GM19328 (cell line): ENCODE results near the gene ALMS1.
"Not testable (repeated sequence)": the region's sequence is repeated elsewhere in the genome, so short reads cannot be mapped to it uniquely, and the experiment has no call there.

Source experiments
- ATAC-seq: cut with Tn5 transposase; IDR thresholded peaks from one replicate; pipeline ENCODE4 v1.9.1; 2021; ENCODE audit warnings: mild to moderate bottlenecking, moderate library complexity; ENCODE audit not compliant: unreplicated experiment

Gene ALMS1

DNA sequence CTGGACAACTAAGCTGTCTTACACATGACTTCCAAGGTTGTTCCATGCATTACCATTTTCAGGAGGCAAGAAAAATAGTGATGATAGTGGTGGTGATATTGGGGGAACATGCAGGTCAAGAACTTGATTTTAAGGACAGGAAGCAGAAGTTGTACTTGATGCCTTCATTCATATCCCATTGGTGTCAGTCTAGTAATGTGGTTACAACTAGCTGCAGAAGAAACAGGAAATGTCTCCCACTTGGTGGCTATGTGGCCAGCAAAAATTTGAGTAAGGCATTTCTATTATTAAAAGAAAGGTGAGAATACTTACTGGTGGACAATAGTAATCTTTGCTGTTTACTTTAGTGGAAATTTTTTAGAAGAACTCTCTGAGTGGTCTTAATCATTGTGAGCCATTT lies 103.4 kb downstream of the ALMS1 start:
- ATAC-seq: no peak

DNA sequence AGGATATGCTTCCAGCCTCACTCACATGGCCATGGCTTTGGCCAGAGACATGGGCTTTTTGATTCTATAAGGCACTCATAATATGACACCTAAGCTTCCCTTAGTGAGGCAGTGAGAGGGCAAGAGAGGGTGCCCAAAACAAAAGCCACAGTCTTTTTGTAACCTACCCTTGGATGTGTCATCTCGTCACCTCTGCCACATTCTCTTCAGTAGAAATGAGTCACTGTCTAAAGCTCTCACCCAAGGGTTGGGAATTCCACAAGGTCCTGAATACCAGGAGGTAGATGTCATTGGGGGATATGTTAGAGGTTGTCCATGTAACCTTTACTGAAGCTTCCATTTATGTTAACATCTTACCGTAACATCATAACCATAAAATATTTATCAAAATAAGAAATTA lies 108.4 kb downstream of the ALMS1 start:
- no peak for ATAC-seq

DNA sequence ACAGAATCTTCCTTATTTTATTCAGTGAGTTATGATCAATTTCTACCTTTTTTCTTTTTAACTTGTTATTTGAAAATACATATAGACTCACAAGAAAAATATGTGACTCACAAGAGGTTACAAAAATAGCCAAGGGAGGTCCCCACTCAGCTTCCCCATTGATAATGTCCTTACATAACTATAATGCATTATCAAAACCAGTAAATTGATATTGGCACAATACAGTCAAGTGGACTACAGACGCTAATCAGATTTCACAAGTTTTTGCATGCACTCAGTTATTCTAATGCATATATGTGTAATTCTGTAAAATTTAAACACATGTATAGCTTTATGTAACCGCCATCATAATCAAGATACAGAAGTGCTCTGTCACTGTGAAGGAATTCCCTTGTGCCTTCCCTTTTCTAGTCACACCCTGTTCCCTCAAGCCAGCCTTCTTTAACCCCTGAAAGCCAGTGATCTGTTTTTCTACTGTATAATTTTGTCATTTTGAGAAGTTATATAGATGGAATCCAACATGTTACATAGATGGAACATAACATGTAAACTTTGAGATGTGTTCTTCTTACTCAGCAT lies 118.4 kb downstream of the ALMS1 start:
- ATAC-seq: no peak

DNA sequence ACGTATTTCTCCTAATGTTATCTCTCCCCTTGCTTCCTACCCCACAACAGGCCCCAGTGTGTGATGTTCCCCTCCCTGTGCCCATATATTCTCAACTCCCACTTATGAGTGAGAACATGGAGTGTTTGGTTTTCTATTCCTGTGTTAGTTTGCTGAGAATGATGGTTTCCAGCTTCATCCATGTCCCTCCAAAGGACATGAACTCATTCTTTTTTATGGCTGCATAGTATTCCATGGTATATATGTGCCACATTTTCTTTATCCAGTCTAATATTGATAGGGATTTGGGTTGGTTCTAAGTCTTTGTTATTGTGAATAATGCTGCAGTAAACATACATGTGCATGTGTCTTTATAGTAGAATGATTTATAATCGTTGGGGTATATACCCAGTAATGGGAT lies 119.2 kb downstream of the ALMS1 start:
- not testable (repeated sequence) for ATAC-seq

DNA sequence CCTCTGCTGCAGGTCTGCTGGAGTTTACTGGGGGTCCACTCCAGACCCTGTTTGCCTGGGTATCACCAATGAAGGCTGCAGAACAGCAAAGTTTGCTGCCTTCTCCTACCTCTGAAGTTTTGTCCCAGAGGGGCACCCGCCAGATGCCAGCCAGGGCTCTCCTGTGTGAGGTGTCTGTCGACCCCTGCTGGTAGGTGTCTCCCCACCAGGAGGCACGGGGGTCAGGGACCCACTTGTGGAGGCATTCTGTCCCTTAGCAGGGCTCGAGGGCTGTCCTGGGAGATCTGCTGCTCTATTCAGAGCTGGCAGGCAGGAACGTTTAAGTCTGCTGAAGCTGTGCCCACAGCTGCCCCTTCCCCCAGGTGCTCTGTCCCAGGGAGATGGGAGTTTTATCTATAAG lies 124.8 kb downstream of the ALMS1 start:
- not testable (repeated sequence) for ATAC-seq

DNA sequence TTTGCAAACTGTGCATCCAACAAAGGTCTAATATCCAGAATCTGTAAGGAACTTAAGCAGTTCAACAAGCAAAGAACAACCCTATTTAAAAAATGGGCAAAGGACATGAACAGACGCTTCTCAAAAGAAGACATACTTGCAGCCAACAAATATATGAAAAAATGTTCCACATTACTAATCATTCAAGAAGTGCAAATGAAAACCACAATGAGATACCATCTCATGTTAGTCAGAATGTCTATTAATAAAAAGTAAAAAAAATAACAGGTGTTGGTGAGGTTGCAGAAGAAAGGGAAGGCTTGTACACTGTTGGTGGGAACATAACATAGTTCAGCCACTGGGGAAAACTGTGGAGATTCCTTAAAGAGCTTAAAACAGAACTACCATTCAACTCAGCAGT lies 130.4 kb downstream of the ALMS1 start:
- no peak for ATAC-seq

DNA sequence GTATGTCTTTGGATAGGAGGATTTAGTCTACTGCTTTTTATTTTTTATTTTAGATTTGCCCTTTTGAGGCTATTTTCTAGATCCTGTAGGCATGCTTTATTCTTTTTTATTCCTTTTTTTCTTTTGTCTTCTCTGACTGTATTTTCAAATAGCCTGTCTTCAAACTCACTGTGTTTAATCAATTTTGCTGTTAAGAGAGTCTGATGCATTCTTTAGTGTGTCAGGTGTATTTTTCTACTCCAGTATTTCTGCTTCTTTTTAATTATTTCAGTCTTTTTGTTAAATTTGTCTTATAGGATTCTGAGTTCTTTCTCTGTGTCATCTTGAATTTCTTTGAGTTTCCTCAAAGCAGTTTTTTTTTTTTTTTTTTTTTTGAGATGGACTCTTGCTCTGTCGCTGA lies 143.1 kb downstream of the ALMS1 start:
- ATAC-seq: no peak

DNA sequence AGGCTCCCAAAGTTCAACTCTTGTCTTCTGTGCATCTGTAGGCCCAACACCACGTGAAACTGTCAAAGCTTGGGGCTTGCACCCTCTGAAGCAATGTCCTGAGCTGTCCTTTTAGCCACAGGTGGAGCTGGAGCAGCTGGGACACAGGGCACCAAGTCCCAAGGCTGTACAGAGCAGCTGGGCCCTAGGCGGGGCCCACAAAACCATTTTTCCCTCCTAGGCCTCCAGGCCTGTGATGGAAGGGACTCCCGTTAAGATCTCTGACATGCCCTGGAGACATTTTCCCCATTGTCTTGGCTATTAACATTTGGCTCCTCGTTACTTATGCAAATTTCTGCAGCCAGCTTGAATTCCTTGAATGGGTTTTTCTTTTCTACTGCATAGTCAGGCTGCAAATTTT lies 145.1 kb downstream of the ALMS1 start:
- not testable (repeated sequence) for ATAC-seq

DNA sequence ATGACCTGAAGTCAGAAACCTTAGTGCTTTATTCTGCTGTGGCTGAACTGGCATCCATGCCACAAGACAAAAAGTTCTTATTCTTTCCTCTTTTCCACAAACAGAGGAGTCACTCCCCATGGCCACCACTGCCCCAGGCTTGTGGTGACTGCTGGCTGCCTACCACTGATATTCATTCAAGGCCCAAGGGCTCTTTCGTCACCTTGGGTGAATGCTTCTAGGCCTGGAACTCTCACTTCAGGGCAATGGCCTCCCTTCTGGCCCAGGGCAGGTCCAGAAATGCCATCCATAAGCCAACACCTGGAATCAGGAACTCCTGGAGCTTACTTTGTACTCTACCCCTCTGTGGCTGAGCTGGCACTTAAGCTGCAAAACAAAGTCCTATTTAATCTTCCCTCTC lies 146.7 kb downstream of the ALMS1 start:
- ATAC-seq: no peak

DNA sequence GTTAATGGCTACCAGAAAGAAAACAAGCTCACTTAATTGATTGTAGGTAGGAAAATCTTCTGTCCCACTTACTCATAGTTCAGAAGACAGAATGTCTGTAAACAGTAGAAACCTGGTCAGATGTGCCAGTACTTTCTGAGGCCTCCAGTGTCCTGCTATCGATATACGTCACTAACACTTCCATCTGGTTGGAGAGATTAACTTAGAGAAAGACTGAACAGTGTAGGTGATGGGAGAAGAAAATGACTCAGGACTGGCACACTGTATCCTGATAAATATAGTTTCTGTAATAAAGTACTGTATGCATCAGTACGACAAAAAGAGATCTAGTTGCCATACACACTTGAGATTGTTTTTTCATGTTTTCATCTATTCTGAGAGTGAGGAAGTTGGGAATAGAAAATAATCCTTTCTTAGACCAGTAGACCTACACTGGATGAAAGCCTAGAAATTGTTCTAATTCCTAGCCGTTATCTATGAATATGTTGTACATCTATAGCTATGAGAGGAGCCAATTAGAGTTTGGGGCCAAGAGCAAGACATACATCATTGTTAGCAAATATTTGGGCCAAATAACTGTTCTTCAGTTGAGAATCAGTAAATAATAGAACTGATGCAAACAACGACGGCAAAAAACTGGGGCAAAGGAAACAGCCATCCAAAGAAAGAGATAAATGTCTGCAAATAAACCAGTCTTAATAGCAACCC lies 150.7 kb downstream of the ALMS1 start:
- no peak for ATAC-seq

DNA sequence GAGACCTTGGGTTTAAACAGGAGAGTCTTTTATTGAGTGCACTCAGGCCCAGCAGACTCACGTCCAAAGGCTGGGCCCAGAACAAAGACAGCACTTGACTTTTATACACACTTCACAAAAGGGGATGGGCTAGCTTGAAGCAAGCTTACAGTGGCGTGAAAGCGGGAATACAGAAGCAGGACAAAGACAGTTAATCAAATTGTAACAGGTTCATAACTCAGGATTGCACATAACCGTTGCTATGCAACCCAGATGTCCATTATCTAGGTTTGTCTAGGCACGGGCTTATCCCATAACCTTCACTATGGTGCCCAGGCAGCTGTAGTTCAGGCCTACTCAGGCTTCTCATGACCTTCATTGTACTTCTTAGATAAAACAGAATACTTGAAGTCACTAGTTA lies 175.2 kb downstream of the ALMS1 start:
- ATAC-seq: not testable (repeated sequence)

DNA sequence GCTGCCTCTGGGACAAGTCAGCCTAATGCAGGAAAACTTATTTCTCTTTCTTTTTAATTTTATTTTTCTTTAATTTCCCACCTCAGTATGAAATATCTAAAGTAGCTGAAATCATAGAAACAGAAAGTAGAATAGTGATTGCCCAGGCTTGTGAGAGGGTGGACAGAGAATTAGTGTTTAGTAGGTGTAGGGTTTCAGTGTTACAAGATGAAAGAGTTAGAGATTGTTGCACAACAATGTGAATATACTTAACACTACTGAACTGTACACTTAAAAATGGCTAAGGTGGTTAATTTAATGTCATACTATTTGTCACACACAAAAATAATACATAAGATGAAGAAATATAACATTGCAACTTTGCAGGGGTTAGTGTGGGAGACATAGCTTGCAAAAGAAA lies 175.8 kb downstream of the ALMS1 start:
- ATAC-seq: no peak

DNA sequence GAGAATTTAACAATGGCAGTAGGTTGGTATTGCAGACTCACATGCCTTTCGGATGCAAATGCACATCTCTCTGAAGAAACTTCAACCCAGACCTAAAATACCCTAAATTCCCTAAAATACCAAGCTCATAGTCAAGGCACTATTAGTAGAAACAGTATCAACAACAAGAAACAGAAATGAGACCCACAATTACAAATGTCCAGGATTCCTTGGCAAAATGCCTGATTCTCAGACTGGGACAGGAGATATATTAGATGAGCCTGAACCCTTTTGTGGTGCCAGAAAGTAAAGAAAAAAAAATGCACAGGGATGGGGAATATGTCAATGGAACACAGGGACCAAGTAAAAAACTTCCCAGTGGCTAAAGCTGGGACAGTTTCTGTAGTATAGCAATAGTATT lies 179.3 kb downstream of the ALMS1 start:
- ATAC-seq: no peak

DNA sequence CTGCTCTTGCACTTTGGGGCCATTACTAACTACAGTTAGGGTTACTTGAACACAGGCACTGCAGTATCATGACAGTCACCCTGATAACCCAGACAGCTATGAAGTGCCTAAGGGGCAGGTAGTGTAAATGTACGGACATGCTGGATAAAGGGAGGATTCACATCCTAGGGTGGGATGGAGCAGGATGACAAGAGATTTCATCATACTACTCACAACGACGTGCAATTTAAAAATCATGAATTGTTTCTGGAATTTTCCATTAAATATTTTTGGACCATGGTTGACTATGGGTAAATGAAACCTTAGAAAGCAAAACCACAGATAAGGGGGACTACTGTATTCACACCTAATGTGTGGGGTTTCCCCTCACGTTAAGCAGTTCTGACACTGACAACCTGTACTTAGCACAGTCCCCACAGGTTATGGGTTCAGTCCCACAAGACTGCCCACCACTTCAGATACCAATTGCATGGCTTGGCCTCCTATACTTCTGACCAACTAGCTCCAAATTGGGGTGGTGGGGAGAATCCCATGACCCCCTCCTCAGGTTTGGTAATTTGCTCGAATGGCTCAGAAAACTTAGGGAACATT lies 180.7 kb downstream of the ALMS1 start:
- no peak for ATAC-seq

DNA sequence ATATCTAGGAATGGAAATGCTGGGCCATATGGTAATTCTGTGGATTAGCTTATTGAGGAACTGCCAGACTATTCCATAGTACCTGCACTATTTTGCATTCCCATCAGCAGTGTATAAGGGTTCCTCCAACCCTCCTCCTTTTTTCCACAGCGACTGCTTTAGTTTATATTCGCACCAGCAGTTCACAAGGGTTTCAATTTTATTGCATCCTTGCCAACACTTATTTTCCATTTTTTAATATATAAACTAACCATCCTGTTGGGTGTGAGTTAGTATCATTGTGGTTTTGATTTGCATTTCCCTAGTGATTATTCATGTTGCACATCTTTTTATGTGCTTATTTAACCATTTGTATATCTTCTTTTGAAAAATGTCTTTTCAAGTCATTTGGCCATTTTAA lies 189.6 kb downstream of the ALMS1 start:
- ATAC-seq: no peak

DNA sequence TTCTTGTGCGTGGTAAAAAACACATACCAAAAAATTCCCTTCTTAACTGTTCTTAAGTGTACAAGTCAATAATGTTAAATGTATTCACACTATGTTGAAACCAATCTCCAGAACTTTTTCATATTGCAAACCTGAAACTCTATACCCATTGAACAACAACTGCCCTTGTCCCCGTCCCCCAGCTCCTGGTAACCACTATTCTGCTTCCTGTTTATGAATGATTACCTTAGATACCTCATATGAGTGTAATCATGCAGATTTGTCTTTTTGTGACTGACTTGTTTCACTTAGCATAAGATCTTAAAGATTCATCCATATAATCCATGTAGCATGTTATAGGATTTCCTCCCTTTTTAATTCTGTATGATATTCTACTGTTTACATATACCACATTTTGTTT lies 196.7 kb downstream of the ALMS1 start:
- ATAC-seq: no peak

DNA sequence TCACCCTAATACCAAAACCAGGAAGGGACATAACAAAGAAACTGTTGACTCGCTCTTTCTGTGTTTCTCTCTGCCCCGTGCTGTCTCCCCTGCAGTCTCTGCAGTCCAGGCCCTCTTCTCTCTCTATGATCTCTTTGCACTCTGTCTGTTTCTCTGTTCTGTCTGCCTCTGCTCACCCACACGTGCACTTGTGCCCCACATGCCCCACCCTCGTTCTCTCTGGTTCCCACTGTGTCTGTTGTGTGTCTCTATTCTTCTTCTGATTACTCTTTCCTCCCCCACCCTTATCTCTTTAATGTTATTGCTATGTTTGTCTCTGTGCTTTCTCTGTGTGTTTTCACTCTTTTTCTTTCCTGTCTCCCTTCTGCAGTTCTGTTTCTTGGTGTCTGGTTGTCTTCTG lies 202.5 kb downstream of the ALMS1 start:
- ATAC-seq: no peak

DNA sequence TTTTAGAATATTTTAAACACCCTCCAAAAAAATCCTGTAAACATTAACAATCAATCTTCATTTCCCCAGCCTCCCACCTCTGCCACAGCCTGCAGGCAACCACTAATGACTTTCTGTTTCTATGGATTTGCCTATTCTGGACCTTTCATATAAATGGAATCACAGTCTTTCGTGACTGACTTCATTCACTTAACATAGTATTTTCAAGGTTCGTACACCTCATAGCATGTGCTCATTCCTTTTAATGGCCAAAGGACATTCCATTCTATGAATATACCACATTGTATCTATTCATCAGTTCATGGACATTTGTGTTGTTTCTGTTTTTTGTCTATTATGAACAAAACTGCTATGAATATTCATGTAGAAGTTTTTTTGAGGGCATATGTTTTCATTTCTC lies 208.0 kb downstream of the ALMS1 start:
- no peak for ATAC-seq

DNA sequence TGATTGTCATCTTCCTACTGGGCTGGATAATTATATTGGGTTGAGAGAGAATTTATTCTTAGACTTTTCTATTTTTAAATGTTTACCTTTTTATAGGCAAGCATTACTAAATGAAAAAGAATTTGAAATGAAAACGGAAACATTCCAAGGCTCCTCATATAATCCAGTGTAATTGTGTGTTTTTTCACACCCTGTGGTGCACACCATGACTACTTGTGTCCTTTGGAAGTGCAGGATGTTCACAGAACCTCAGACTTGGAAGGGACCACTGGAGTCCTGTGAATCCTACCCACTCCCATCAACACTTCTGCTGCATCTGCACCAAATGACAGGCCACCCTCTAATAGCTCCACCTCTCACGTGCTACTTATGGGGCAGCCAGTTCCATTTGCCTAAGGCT lies 208.6 kb downstream of the ALMS1 start:
- ATAC-seq: no peak

DNA sequence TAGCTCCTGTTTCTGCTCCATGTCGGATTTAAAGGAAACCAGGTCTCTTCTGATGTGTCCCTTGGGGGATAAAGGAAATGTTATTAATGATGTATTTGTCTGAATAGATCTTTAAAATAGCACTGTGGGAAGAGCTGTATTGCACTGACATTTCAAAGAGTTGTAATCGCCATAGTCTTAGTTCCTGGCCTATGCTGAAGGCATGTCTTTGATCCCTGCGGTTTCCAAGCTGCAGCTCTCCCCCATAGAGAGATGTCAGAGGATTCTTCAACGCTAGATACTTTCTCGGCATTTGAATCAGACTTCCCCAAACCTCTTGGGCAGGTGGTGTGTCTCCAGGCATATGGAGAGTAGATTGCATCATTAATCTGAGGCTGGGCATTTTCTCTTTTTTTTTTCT lies 216.1 kb downstream of the ALMS1 start:
- ATAC-seq: no peak

DNA sequence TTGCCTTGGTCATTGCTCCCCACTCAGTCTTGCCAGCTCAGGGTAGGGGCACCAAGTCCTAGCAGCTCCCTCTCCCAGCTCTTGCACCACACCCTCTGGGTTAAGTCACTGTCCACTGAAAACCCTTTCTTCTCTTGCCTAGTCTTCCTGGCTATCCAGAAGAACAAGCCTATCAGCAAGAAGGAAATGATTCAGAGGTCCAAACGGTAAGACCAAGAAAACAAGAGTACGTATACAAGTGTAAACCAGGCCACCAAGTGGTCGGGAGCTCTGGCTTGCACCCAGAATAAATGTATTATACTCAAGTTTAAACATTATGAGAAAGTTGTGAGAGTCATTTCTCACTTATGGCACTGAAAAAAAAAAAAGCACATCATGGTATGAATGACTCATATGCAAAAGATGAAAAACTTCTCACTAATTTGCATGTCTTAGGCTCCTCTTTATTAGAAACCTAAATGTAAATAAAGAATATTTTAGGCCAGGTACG lies 217.5 kb downstream of the ALMS1 start:
- ATAC-seq: not testable (repeated sequence)

DNA sequence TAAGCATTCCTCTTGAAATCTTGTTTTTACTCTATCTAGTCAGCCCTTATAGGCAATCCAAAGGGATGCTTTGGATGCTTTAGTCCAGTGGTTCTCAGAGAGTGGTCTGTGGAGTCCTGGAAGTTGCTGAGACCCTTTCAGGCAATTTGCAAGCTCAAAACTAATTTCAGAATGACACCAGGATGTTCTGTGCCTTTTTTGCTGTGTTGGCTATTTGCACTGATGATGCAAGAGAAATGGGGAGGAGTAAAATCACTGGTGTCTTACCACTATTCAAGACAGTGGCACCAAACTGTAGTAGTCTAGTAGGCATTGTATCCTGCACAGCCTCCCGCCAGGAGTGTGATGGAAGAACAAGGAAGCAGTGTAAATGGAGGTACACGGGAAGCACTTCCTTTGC lies 219.0 kb downstream of the ALMS1 start:
- ATAC-seq: not testable (repeated sequence)
